DND-41 (cell line): ENCODE measurements around the gene SLC44A3.

Experiments
- CTCF ChIP-seq: IDR thresholded peaks from 2 replicates; pipeline ENCODE4 v1.5.1; 2012; ENCODE audit warnings: borderline replicate concordance, low read length, moderate library complexity, mild to moderate bottlenecking; ENCODE audit not compliant: poor library complexity, severe bottlenecking; ENCODE audit errors: extremely low read depth
- EZH2 ChIP-seq: IDR thresholded peaks from 3 replicates; pipeline ENCODE4 v1.6.1; 2012; ENCODE audit warnings: borderline replicate concordance, low read depth, mild to moderate bottlenecking, moderate library complexity, low read length, inconsistent platforms; ENCODE audit not compliant: severe bottlenecking

- no peak for TF ChIP-seq CTCF
- TF ChIP-seq EZH2 = no peak
These were observed 81.7 kb downstream of the SLC44A3 start for GRCh38 chr1:94901841-94902240.
